SW480 (cell line): ENCODE results near the gene PHF21B.

Source experiments
- DNase-seq: peaks from one replicate; pipeline ENCODE4 v3.0.0-alpha.2; 2016; ENCODE audit warnings: low spot score

Gene PHF21B

GRCh38 chr22:44840611-44841322 lies 169.0 kb downstream of the PHF21B start:
- no peak for DNase-seq

- DNase-seq, result no peak
Observed at GRCh38 chr22:44839721-44840120, 170.1 kb downstream of the PHF21B start.

GRCh38 chr22:44839061-44839460 lies 170.7 kb downstream of the PHF21B start:
- no peak for DNase-seq

GRCh38 chr22:44838316-44839016 lies 171.3 kb downstream of the PHF21B start:
- no peak for DNase-seq

DNA sequence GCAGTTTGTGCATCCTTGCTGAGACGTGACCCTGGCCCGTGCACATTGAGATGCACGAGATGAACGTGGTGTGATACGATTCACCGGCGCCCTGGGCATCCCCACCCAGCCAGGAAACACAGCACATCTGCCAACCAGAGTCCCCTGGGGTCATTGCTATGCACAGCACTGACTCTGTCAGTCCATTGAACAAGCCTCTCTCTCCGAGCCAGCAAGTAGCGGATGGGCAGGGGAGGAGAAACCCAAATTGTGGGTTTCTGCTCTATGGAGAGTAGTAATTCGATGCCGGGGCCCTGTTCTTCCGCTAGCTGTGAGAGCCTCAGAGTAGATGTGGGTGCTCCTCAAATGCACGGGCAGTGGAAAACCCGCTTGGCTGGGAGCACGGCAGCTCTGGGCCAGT lies 172.3 kb downstream of the PHF21B start:
- no peak for DNase-seq

DNA sequence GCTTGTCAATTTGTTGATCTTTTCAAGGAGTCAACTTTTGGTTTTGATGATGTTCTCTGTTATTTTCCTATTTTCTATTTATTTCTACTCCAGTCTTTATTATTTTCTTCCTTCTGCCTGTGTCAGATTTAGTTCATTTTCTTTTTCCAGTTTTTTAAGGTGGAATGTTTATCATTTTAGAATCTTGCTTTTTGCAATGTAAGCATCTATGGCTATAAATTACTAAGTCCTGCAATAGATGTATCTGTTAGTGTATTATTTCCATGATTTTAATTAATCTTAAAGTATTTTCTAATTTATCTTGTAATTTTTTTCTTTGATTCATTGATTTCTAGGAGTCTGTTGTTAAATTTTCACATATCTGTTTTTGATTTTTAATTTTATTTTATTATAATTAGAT lies 175.7 kb downstream of the PHF21B start:
- DNase-seq, result no peak

DNA sequence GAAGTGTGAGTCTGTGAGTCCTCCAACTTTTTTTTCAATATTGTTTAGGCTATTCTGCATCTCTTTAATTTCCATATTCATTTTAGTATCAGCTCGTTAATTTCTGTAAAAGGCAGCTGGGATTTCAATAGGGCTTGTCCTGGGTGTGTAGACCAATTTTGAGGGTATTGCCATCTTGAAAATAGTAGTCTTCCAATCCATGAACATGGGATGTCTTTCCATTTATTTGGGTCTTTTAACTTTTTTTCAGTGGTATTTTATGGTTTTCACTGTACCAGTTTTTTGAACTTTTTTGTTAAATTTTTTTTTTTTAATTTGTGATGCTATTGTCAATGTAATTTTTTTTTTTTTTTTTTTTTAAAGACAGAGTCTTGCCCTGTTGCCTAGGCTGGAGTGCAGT lies 177.9 kb downstream of the PHF21B start:
- DNase-seq, result no peak
